Occipital lobe (tissue), 2 donors: ENCODE data around the gene HIBADH. TPM values are rescaled to one million over a fixed set of nuclear protein-coding genes. Genes with fewer than 3 reads are reported as not detected.

Source experiments
- DNase-seq: peaks from one replicate; lab custom pipeline; 2025; lab: John Stamatoyannopoulos, UW
- total RNA-seq: library from RNA; depleted of rRNA; stranded (reverse); fragments of >200 nt; gene quantifications from one replicate; pipeline ENCODE4 v1.2.3, GENCODE V29; 2014

The HIBADH gene
- total RNA-seq, 1 donor from 2014 or later: 14.7 TPM

DNA sequence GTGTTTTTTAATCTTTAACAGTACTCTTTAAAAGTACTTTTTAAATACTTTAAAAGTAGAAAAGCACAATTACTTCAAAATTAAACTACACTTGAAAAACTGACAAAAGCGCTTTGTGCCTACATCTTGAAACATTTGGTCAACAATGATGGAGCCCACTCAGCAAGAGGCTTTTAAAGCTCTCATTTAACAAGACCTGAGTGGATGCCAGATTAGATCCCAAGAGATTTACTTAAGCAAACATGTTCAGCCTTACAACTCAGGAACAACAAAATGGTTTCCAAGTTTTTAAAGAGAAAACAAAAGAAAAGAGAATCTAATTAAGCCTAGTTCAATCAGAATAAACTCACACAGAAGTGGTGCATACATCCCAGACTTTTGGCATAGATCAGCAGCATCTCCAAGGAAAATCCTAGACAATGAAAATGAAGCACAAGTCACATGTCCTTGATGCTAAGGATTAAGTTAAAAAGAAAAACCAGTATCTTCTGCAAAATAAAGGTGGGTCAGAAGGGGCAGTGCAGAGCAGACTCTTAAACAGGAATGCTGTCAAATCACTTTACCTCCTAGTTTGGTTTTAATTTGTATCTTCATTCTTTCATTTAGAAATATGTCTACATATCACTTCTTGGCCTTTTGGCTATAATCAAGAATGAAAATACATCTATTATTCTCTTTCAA lies 26.2 kb downstream of the HIBADH start:
- no peak for DNase-seq

DNA sequence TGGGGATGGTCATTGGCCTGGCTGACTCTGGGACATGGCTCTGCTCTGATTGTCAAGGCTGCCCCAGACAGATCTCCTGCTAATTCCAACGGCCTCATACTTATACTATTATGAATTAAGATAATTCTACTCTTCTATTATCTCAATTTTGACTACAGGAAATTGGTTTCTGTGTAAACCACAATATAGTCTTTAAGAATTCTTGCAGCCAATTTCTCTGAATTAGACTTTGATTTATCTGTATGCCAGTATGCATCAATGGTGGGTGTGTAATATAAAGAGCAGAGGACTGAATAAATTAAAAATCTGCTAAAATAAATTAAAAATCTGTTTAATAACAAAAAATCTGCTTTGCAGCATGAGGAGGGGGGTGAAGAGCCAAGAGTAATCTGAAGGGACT lies 27.0 kb downstream of the HIBADH start:
- DNase-seq: no peak

DNA sequence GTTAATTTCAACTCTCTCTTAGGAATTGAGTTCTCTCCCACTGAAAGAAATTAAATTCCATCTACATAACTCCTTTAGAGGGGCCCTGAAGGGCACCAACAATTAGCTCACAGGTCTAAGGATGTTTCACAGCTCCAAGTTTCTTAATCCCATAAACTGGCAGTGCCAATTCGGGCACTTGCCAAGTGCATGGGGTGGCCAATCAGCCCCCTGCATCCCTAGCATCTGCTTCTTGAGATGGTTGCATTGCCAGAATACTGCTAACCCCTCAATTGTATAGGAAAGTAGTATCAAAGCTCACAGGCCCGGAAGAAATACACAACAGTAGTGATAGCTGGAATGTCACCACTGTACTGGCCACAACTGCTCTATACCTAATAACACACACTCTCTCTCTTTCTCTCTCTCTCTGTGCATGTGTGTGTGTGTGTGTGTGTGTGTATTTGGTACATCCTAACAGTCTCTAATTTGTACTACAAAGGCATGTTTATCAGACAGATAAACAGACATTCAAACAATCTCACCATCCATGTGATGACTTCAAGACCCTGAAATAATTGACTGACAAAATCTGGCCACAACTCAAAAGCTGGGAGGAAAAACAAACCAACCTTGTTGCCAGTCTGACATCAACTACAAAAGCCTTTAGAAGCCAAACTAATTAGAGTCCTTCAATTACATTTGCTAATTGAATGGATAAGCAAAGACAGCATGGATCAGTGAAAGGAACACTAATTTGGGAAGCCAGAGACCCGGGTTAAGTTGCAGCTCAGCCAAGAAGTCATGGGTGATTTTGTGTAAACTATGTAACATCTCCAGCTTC lies 27.8 kb downstream of the HIBADH start:
- DNase-seq: no peak

DNA sequence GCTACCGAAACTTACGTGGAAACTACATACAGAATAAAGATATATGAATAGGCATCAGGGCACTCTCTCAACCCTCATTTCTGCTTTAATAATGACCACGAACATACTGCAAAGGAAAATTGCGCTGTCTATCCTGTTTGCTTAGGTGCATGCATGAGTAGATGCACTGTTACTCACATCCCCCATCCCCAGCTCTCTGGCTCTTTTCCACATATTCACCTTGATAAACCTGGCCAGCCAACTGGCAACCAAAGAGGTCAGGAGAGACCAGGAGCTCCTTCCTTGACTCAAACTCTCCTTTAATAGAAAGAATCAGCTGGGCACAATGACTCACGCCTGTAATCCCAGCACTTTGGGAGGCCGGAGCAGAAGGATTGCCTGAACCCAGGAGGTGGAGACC lies 29.6 kb downstream of the HIBADH start:
- no peak for DNase-seq

DNA sequence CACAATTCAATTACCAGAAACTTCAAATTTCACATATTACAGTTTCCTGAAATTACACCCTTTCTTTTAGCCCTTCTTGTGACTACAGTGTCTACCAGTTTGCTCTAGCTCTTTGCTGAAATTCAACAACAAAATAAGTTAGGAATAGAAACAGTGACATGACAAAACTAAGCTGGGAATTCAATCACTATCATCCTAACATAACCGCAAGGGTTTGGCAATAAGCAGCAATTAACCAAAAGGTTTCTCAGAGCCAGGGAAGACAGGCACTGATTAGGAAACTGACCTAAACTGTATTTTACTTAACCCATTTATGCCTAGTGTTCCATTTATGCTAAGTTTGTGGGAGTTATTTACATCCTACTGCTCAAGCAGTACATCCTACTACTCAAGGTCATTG lies 31.3 kb downstream of the HIBADH start:
- no peak for DNase-seq

DNA sequence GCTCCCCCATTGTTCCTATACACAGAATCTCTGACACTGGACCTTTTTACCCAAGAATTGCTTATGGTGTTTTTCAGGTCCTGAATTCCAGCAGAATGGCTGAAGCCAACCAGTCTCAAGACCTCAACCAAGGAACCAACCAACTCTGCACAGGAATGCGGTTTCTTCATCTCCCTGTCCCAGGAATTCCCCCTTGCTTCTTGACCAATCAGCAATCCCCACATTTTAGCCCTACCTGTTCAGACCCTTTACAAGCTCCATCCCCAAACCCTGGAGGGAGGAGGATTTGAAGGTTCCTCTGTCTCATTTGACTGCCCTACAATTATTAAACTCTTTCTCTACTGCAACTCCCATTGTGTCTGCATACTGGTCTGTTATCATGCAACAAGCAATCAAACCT lies 35.5 kb downstream of the HIBADH start:
- DNase-seq: no peak

DNA sequence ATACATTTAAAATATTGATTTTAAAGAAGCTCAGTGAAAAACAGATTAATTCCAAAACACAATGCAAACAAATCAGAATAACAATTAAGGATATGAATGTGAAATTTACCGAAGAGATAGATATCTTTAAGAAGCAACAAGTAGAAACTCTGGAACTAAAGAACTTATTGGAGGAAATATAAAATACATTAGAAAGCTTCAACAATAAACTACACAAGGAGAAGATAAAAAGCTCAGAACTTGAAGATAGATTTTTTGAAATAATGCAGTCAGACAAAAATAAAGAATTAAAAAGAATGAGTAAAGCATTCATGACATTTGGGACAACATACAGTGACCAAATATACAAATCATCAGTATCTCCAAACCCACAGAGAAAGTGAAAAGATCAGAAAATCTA lies 43.2 kb downstream of the HIBADH start:
- DNase-seq: no peak

DNA sequence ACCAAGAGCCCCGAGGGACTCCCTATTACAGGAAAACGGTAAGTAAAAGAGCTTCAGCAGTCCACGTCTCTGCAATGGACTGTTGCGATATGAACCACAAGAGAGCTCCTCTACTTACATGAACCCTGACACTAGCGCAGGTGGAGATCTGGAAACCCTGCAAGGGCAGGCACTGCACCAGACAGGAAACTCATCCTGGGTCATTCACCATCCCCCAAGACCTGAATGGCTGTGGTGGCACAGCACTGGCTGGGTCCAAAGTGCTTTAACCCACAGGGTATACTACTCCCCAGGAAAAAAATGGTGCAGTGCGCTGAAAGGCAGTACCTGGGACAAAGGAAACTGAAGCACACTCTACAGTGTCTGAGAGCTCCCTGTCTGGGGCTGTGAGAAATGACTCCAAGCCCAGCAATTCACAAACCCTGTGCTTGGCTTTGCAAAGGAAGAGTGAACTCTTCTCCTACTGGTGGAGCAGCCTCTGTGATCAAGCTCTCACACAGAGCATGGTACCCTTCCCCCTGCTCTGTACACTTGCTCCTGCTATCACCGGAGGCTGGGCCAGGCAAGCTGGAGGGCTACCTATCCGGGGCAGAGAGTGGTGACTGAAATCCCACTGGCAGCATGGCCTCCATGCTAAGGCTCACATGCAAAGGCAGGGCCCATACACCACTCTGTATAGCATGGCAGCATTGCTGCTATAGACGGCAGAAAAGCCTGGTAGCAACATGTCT lies 44.9 kb downstream of the HIBADH start:
- DNase-seq: no peak

DNA sequence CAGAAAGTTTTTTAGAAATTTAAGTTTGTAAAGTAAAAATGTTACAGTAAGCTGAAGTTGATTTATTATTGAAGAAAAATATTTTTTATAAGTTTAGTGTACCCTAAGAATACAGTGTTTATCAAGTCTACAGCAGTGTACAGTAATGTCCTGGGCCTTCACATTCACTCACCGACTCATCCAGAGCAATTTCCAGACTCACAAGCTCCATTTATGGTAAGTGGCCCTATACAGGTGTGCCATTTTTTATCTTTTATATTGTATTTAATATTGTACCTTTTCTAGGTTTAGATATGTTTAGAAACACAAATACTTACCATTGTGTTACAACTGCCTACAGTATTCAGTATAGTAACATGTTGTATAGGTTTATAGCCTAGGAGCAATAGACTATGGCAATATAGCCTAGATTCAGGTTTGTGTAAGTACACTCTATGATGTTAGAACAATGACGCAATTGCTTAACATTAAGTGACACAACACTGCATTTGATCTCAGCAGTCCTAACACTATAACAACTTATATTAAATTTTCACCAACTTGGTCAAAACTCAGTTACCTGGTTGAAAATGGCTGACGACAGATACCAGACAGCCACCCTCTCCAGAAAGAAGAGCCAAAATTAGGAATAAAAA lies 45.7 kb downstream of the HIBADH start:
- DNase-seq: no peak

DNA sequence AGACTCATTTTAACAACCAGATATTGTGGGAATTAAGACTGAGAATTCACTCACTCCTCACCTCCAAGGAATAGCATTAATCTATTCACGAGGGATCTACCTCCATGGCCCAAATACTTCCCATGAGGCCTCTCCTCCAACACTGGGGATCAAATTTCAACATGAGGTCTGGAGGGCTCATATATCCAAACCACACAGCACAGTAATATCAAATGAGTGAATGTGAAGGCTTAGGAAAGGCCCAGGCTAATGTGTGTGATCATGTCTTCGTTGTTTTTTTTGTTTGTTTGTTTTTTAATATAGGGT lies 46.5 kb downstream of the HIBADH start:
- DNase-seq: no peak

DNA sequence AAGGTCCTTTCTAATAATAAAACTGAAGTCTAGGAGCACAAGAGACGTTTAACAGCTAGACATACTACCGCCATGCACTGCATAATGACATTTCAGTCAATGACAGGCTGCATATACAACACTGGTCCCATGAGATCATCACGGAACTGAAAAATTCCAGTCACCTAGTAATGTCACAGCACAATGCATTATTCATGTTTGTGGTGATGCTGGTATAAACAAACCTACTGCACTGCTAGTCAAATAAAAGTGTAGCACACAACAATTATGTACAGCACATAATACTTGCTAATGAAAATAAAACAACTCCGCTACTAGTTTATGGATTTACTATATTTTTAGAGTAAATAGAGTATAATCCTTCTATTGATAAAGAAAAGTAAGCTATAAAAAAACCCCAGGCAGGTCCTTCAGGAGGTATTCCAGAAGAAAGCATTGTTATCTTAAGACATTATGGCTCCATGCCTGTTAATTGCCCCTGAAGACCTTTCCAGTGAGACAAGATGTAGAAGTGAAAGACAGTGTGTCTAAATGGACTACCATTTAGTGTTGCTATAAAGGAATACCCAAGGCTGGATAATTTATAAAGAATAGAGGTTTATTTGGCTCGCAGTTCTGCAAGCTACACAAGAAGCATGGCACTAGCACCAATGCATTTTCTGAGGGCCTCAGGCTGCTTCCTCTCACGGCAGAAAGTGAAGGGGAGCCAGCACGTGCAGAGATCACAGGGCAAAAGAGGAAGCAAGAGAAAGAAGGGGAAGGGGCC lies 47.1 kb downstream of the HIBADH start:
- DNase-seq: no peak

DNA sequence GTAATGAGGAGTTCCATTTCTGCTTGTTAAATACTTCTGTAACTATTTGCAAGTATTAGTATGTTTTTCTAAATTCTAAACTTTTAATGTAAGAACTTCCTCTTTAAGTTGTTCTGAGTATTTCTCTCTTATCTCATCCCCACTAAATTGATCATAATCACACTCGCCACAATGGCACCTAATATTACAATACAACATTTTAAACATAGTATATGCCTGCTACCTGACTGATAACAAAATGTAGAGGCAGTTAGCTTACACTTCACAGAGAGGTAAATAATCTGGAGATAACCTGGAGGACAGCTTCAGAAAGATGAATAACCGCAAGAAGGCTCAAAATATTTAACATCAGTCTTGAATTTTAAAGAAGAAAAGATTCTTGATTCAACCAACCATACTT lies 48.6 kb downstream of the HIBADH start:
- no peak for DNase-seq

DNA sequence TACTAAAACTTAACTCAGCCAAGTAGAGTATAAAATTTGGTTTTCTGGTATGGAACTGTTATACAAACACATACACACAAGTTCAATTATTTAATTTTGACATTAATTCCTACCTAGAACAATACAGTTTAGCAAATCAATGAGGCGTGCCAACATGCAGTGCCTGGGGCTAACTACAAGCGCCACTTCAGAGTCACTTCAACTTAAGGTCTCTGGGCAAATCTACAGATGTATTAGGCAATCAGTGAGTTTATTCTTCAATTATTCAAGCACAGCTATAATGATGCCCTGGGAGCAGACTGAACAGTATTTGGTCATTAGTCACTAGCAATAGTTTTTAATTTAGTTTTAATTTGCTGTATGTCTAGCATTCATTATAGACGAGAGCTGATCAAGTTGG lies 51.6 kb downstream of the HIBADH start:
- no peak for DNase-seq

DNA sequence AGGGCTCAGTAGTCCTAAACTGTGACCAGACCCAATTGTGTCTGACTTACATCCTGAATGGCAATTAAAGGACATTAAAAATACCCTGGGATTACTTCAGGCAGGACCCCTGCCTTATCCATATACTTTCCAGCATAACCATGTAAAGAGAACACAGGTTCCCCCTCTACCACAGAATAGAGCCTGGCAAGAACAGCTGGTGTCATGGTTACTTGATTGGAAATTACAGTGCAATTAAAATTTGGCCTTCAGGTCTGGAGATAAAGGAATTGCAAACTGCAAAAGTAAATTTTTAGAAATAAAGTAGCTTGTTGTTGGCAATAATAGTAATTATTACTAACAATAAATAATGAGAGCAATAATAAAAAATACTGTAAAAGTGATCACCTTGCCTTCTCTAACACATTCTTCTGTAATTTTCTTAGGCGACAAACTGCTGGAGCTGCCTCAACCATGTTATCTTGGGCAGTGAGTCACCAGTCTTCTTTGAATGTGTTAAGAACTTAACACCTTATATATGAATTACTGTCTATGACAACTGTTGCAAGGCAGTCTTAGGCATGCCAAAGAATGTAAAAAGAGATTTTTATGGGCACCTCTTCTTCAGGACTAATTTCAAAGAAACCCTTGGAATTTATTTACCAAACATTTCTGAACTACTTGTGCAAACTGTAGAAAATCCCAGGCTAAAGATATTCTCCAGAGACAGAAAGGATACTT lies 53.7 kb downstream of the HIBADH start:
- DNase-seq: no peak

DNA sequence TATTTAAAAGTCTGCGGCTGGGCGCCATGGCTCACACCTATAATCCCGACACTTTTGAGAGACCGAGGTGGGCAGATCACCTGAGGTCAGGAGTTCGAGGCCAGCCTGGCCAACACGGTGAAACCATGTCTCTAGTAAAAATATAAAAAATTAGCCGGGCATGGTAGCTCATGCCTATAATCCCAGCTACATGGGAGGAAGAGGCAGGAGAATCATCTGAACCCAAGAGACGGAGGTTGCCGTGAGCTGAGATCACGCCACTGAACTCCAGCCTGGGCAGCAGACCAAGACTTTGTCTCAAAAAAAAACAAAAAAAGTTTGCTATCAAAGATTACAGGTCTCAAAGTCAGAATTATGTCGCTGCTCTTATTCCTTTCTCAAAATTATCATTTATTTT lies 55.5 kb downstream of the HIBADH start:
- no peak for DNase-seq

DNA sequence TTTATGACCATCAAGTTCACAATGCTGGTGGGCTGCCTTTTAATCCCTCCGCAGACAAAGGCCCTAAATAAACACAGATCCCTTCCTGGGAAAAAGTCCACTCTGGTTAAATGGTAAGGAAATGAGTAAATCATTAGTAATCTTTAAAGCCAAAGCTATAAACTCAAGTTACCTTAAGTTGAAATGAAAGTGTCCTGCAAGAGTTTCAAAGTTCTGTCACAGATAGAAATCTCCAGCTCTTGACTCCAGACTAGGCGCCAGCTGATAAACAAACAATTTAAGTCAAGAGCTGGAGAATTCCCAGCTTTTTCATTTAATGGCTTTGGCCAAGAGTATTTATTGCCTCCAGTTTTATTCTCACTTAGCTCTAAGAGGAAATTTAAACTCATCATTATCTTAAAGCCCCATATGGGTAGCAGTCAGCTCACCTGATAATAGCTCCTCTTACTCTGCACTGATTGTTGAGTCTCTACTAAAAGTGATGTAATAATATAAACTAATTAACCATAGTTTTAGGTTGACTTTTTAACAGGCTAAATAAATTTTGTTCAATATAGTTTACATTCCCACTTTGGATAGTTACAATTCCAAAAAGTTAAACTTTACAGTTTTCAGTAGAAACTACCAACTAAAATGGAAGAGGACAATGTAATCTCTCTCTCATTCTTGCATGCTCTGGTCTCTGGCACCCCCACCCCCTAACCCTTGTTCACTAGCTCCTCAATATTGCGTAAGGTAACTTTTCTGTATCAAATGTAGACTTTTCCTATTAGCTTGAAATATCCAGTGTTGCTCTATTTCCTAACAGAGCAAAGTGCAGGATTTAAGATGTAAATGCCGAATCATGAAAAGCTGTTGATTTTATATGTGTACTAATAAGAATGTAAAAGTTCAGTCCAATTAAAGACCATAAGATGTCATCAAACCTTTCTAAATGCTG lies 56.1 kb downstream of the HIBADH start:
- no peak for DNase-seq

DNA sequence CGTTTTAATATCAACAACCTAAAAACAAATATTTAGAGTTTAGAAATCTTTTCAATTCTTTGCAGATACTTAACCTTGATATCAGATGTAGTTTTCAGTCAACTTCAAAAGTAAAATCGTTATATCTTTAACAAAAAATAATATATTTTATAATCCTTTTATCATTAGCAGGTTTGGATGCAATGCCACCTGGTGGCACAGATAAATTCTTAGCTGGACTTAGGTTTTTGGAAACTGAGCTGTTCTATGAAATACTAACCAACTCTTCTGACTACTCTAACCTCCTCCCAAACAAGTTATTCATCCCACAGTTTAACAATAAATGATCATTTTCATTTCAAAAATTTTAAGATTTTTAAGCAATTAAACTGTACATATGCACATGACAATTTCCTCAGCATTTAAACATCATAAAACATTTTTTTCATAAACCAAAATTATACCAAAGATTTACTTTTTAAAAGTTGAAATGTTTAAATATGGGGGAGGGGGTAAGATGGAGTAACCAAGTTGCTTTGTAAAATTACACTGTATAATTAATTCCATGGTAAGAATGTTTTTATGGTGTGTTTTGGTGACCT lies 56.9 kb downstream of the HIBADH start:
- DNase-seq: no peak

DNA sequence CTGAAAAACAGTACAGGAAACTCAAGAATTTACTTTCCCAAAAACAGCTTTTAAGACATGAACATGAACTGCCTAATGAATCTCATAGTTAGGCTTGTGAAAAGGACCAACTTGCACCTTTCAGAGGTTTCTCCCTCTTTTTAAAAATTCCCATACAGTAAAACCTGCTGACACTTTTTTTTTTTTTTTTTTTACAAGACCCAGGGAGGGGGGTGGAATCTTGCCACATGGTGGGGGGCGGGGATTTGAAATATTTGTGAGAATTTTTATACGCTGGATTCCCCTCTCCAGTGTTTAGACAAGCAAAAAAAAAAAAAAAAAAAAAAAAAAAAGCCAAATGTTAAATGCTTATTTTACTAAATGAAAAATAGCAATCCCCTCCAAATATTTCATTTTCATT lies 57.4 kb downstream of the HIBADH start:
- no peak for DNase-seq

DNA sequence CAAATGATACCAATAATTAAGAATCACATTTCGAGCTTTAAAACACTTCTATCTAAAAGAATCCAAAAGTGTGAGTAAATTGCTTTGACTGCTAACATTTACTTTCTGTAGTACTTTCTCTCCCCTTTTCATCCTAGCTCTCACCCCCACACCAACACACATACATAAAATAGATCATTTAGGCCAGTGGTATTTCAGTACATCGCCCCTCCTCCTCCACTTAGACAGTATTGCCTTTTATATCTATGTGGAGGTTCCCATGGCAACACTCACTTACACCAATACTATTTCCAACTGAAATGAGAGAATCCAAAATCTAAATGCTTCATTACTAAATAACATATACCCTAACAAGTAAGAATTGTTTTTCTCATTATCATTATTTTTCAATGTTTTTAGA lies 58.9 kb downstream of the HIBADH start:
- no peak for DNase-seq
